ENCODE measurements around the gene TBC1D24. TPM values are rescaled to one million over a fixed set of nuclear protein-coding genes. Genes with fewer than 3 reads are reported as not detected.

TBC1D24 gene
- total RNA-seq, 1 donor from 2014 or later: 16.6 TPM

GRCh38 chr16:2498531-2499253 is 23.8 kb downstream of the TBC1D24 start:
- no peak overlapping the region for H3K4me3 Mint-ChIP-seq
- DNase-seq: no peak
- intact Hi-C loops (cut with micrococcal nuclease): no loop called here

GRCh38 chr16:2499454-2499853 is 24.5 kb downstream of the TBC1D24 start:
- H3K27ac Mint-ChIP-seq: no peak overlapping the region
- H3K27me3 Mint-ChIP-seq: no peaks in the 10 kb centered on the region
- H3K36me3 Mint-ChIP-seq (ENCODE audit: low read depth): no peaks in the 10 kb centered on the region
- no peaks in the 10 kb centered on the region for H3K4me1 Mint-ChIP-seq
- H3K9me3 Mint-ChIP-seq: no peaks in the 10 kb centered on the region
- intact Hi-C loops (cut with micrococcal nuclease): no loop called here
- no peak for DNase-seq
- no peak overlapping the region for H3K4me3 Mint-ChIP-seq

More at GRCh38 chr16:2498531-2499253, 23.8 kb downstream of the TBC1D24 start:
- H3K4me1 Mint-ChIP-seq: no peaks in the 10 kb centered on the region
- no peaks in the 10 kb centered on the region for H3K9me3 Mint-ChIP-seq
- H3K27me3 Mint-ChIP-seq: no peaks in the 10 kb centered on the region
- no peak overlapping the region for H3K27ac Mint-ChIP-seq
- H3K36me3 Mint-ChIP-seq (ENCODE audit: low read depth): no peaks in the 10 kb centered on the region

- intact Hi-C loops (cut with micrococcal nuclease): loop anchor here (2.0 to 5.0 kb wide), 2 partner anchors 25 to 68 kb away; partner anchors contain the start of gene TBC1D24
- no peak for DNase-seq
- H3K27ac Mint-ChIP-seq: no peak overlapping the region
- H3K36me3 Mint-ChIP-seq (ENCODE audit: low read depth): no peaks in the 10 kb centered on the region
- H3K4me3 Mint-ChIP-seq: no peak overlapping the region
- no peaks in the 10 kb centered on the region for H3K27me3 Mint-ChIP-seq
- no peaks in the 10 kb centered on the region for H3K4me1 Mint-ChIP-seq
- H3K9me3 Mint-ChIP-seq: no peaks in the 10 kb centered on the region
These were observed 25.0 kb downstream of the TBC1D24 start for GRCh38 chr16:2499890-2500429.

- intact Hi-C loops (cut with micrococcal nuclease): loop anchor here (2.0 to 5.0 kb wide), 2 partner anchors 26 to 68 kb away; partner anchors contain the start of gene TBC1D24
- H3K4me3 Mint-ChIP-seq: no peak overlapping the region
- H3K27me3 Mint-ChIP-seq: no peaks in the 10 kb centered on the region
- no peaks in the 10 kb centered on the region for H3K9me3 Mint-ChIP-seq
- no peaks in the 10 kb centered on the region for H3K4me1 Mint-ChIP-seq
- no peak for DNase-seq
- no peak overlapping the region for H3K27ac Mint-ChIP-seq
- no peaks in the 10 kb centered on the region for H3K36me3 Mint-ChIP-seq (ENCODE audit: low read depth)
These were observed 25.5 kb downstream of the TBC1D24 start for GRCh38 chr16:2500430-2500917.

- no peak overlapping the region for H3K27ac Mint-ChIP-seq
- H3K27me3 Mint-ChIP-seq: no peaks in the 10 kb centered on the region
- no peaks in the 10 kb centered on the region for H3K9me3 Mint-ChIP-seq
- intact Hi-C loops (cut with micrococcal nuclease): loop anchor here (1.0 to 5.0 kb wide), 4 partner anchors 26 to 232 kb away; partner anchors contain the start of gene TBC1D24
- H3K4me1 Mint-ChIP-seq: no peaks in the 10 kb centered on the region
- H3K36me3 Mint-ChIP-seq (ENCODE audit: low read depth): no peaks in the 10 kb centered on the region
- no peak overlapping the region for H3K4me3 Mint-ChIP-seq
- peak; percentile 94 for DNase-seq
These were observed 26.2 kb downstream of the TBC1D24 start for GRCh38 chr16:2500918-2501750.

GRCh38 chr16:2501946-2502895 is 27.3 kb downstream of the TBC1D24 start:
- no peak for DNase-seq
- Mint-ChIP-seq H3K27ac (no peak overlapping the region), H3K9me3 (no peaks in the 10 kb centered on the region), H3K4me3 (no peak overlapping the region), H3K4me1 (no peaks in the 10 kb centered on the region), H3K27me3 (no peaks in the 10 kb centered on the region), H3K36me3 (ENCODE audit: low read depth) (no peaks in the 10 kb centered on the region)
- intact Hi-C loops (cut with micrococcal nuclease): loop anchor here (1.0 to 5.0 kb wide), 4 partner anchors 27 to 233 kb away; partner anchors contain the start of gene TBC1D24

- no peaks in the 10 kb centered on the region for H3K4me1 Mint-ChIP-seq
- H3K36me3 Mint-ChIP-seq (ENCODE audit: low read depth): no peaks in the 10 kb centered on the region
- intact Hi-C loops (cut with micrococcal nuclease): no loop called here
- H3K4me3 Mint-ChIP-seq: no peak overlapping the region
- DNase-seq: no peak
- H3K27me3 Mint-ChIP-seq: no peaks in the 10 kb centered on the region
- no peak overlapping the region for H3K27ac Mint-ChIP-seq
- H3K9me3 Mint-ChIP-seq: no peaks in the 10 kb centered on the region
These were observed 30.8 kb downstream of the TBC1D24 start for GRCh38 chr16:2505695-2506094.

GRCh38 chr16:2507052-2507659 is 32.2 kb downstream of the TBC1D24 start:
- Mint-ChIP-seq H3K27me3 (peaks cover 3% of the 10 kb centered on the region), H3K27ac (no peak overlapping the region), H3K4me3 (no peak overlapping the region), H3K4me1 (peaks cover 2% of the 10 kb centered on the region), H3K9me3 (no peaks in the 10 kb centered on the region), H3K36me3 (ENCODE audit: low read depth) (no peaks in the 10 kb centered on the region)
- DNase-seq: no peak
- intact Hi-C loops (cut with micrococcal nuclease): no loop called here

- Mint-ChIP-seq H3K36me3 (ENCODE audit: low read depth) (no peaks in the 10 kb centered on the region), H3K4me1 (peaks cover 8% of the 10 kb centered on the region), H3K27me3 (peaks cover 5% of the 10 kb centered on the region), H3K4me3 (no peak overlapping the region), H3K9me3 (no peaks in the 10 kb centered on the region), H3K27ac (no peak overlapping the region)
- intact Hi-C loops (cut with micrococcal nuclease): no loop called here
- DNase-seq: no peak
These were observed 32.7 kb downstream of the TBC1D24 start for GRCh38 chr16:2507665-2508064.

- H3K27ac Mint-ChIP-seq: no peak overlapping the region
- intact Hi-C loops (cut with micrococcal nuclease): no loop called here
- H3K4me3 Mint-ChIP-seq: no peak overlapping the region
- peaks cover 6% of the 10 kb centered on the region for H3K27me3 Mint-ChIP-seq
- H3K9me3 Mint-ChIP-seq: no peaks in the 10 kb centered on the region
- no peaks in the 10 kb centered on the region for H3K36me3 Mint-ChIP-seq (ENCODE audit: low read depth)
- H3K4me1 Mint-ChIP-seq: peaks cover 13% of the 10 kb centered on the region
- DNase-seq: no peak
These were observed 33.9 kb downstream of the TBC1D24 start for GRCh38 chr16:2508722-2509400.

GRCh38 chr16:2511128-2511800 is 36.3 kb downstream of the TBC1D24 start:
- Mint-ChIP-seq H3K9me3 (no peaks in the 10 kb centered on the region), H3K4me3 (no peak overlapping the region), H3K27me3 (peaks cover 6% of the 10 kb centered on the region), H3K4me1 (peaks cover 24% of the 10 kb centered on the region), H3K36me3 (ENCODE audit: low read depth) (peaks cover 3% of the 10 kb centered on the region), H3K27ac (no peak overlapping the region)
- intact Hi-C loops (cut with micrococcal nuclease): loop anchor here (5.0 to 10.0 kb wide), 2 partner anchors 94 to 354 kb away; partner anchors contain the start of gene TRAF7
- DNase-seq: no peak

All from activated CD4-positive, alpha-beta T cell treated with anti-CD3 and anti-CD28 coated beads, Interleukin-2, amount 10 ng/mL, durations not matched to agents 24 days and 14 days (primary cell).